H1 (cell line): Measurements from ENCODE around the gene CDKL4.

Experiments
- CTCF ChIP-seq, 3 experiments: IDR thresholded peaks; 1 replicate in 2 of 3; 2 replicates in 1 of 3; pipeline versions ENCODE4 v1.5.1 to v1.6.1; 2011; ENCODE audit warnings: low read length in 3 of 3, mild to moderate bottlenecking in 3 of 3, inconsistent platforms in 2 of 3, low read depth in 1 of 3, moderate library complexity in 1 of 3; ENCODE audit not compliant: insufficient read depth in 1 of 3; ENCODE audit errors: control extremely low read depth in 1 of 3
- EZH2 ChIP-seq: fragments of 200-600 bp; sonication (generic); IDR thresholded peaks from 2 replicates; pipeline ENCODE4 v1.7.1; 2012; ENCODE audit warnings: low read depth, mild to moderate bottlenecking, moderate library complexity, low read length, inconsistent platforms; ENCODE audit not compliant: severe bottlenecking
- JUN ChIP-seq: IDR thresholded peaks from 2 replicates; pipeline ENCODE4 v1.6.1; 2011; ENCODE audit warnings: low read depth, mild to moderate bottlenecking, improper control_type of control experiment, low read length
- KDM1A ChIP-seq: fragments of 200-600, 300-600 bp; sonication (generic); IDR thresholded peaks from 2 replicates; pipeline ENCODE4 v1.7.1; 2016; ENCODE audit warnings: mild to moderate bottlenecking, low read length, borderline replicate concordance
- MAFK ChIP-seq: IDR thresholded peaks from 2 replicates; pipeline ENCODE4 v1.6.1; 2012; ENCODE audit warnings: low read depth, mild to moderate bottlenecking, improper control_type of control experiment, low read length
- POLR2A ChIP-seq, 2 experiments: IDR thresholded peaks; 1 replicate in 1 of 2; 2 replicates in 1 of 2; pipeline ENCODE4 v1.6.1; 2011; ENCODE audit warnings: low read depth in 2 of 2, low read length in 2 of 2, mild to moderate bottlenecking in 2 of 2; ENCODE audit errors: control extremely low read depth in 1 of 2
- POLR2AphosphoS5 ChIP-seq: IDR thresholded peaks from 2 replicates; pipeline ENCODE4 v1.6.1; 2011; ENCODE audit warnings: low read depth, low read length
- RAD21 ChIP-seq, 2 experiments: IDR thresholded peaks in 1 of 2; conservative IDR thresholded peaks in 1 of 2; 2 replicates each; pipeline ENCODE4 v1.6.1; 2011; ENCODE audit warnings: low read depth in 2 of 2, low read length in 2 of 2, improper control_type of control experiment in 1 of 2, inconsistent platforms in 1 of 2, mild to moderate bottlenecking in 1 of 2, moderate library complexity in 1 of 2
- RFX5 ChIP-seq: IDR thresholded peaks from 2 replicates; pipeline ENCODE4 v1.6.1; 2011; ENCODE audit warnings: low read depth, low read length, improper control_type of control experiment, borderline replicate concordance
- SP1 ChIP-seq: IDR thresholded peaks from 2 replicates; pipeline ENCODE4 v1.6.1; 2011; ENCODE audit warnings: low read depth, low read length
- SP4 ChIP-seq: IDR thresholded peaks from 2 replicates; pipeline ENCODE4 v1.6.1; 2012; ENCODE audit warnings: low read length, inconsistent platforms
- TAF7 ChIP-seq: optimal IDR thresholded peaks from 2 replicates; pipeline ENCODE3; 2011; ENCODE audit warnings: low read depth, mild to moderate bottlenecking, inconsistent platforms, low read length, moderate library complexity, borderline replicate concordance
- YY1 ChIP-seq: IDR thresholded peaks from 2 replicates; pipeline ENCODE4 v1.6.1; 2011; ENCODE audit warnings: low read depth, mild to moderate bottlenecking, low read length
- ZNF274 ChIP-seq: IDR thresholded peaks from 2 replicates; pipeline ENCODE4 v1.7.0; 2012; ENCODE audit warnings: low read length, borderline replicate concordance; ENCODE audit errors: extremely low read depth

DNA sequence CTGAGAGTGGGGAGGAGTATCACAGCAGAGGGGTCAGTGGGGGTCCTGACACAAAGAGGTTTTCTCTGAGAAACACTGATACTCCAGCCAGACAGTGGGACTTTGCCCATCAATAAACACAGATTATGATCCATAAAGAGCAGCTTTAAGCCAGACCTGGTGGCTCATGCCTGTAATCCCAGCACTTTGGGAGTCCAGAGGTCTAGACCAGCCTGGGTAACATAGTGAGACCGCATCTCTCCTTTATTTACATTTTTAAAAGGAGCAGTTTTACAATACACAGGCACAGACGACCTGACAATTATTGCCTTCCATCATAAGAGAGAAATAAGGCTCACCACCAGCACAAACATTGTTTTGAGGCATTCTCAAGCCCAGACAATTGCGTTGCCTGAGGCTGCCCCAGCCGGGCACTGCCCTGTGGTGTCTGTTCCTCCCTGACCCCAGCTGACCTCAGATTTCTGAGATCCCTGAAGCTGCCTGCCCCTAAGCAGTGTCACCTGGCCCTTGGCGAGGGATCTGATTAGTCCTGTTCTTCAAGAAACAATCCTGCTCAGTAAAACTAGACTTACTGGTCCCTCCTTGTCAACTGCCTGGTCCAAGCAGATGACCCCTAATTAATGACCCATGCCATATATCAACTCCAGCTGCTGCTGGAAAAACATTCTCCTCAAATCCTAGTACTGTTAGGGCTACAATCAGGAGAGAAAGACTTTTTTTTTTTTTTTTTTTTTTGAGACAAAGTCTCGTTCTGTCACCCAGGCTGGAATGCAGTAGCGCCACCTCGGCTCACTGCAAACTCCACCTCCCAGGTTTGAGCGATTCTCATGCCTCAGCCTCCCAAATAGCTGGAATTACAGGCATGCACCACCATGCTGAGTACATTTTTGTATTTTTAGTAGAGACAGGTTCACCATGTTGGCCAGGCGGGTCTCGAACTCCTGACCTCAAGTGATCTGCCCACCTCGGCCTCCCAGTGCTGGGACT lies 63.5 kb downstream of the CDKL4 start:
- no peak for TF ChIP-seq CTCF (IDR thresholded peaks at IDR 0.05; ENCODE audit: control extremely low read depth in 1 of 3, insufficient read depth in 1 of 3, low read depth in 1 of 3, low read length in 3 of 3)
- TF ChIP-seq RFX5 = no peak
- TF ChIP-seq SP4 = no peak
- no peak for TF ChIP-seq YY1
- TF ChIP-seq RAD21 (IDR thresholded peaks at IDR 0.05 in 1 of 2, conservative IDR thresholded peaks at IDR 0.05 in 1 of 2; ENCODE audit: low read depth in 2 of 2, low read length in 2 of 2) = no peak
- no peak for TF ChIP-seq TAF7
- no peak for TF ChIP-seq ZNF274
- TF ChIP-seq POLR2AphosphoS5 = no peak
- TF ChIP-seq MAFK = no peak
- TF ChIP-seq JUN = no peak
- TF ChIP-seq POLR2A (IDR thresholded peaks at IDR 0.05; ENCODE audit: control extremely low read depth in 1 of 2, low read depth in 2 of 2, low read length in 2 of 2) = no peak
- TF ChIP-seq KDM1A = no peak
- TF ChIP-seq EZH2 = no peak
- TF ChIP-seq SP1 = no peak
